Kidney (tissue), 14 donors: ENCODE results near the gene MEF2C. TPM values are rescaled to one million over a fixed set of nuclear protein-coding genes. Genes with fewer than 3 reads are reported as not detected.

Source experiments
- DNase-seq, 5 donors: peaks; one replicate each; pipeline ENCODE4 v3.0.0-alpha.2; 2013 to 2020
- FAIRE-seq: peaks from 2 replicates; lab custom pipeline; 2012; peaks lifted over from hg19 to GRCh38; lab: Jason Lieb, UNC
- H3K27ac ChIP-seq, 2 donors: one replicate each; pipeline ENCODE4 v1.7.0; 2013; ENCODE audit warnings: low read depth in 2 of 2, low read length in 2 of 2, inconsistent platforms in 1 of 2
- H3K27me3 ChIP-seq: one replicate; pipeline ENCODE4 v1.7.1; 2013; ENCODE audit warnings: low read length, inconsistent platforms; ENCODE audit not compliant: control insufficient read depth, insufficient read depth
- H3K36me3 ChIP-seq, 3 donors: one replicate each; pipeline versions ENCODE4 v1.7.0 to v1.7.1; 2013; ENCODE audit warnings: low read length in 3 of 3, control low read depth in 1 of 3, inconsistent platforms in 1 of 3; ENCODE audit not compliant: insufficient read depth in 3 of 3, control insufficient read depth in 2 of 3
- H3K4me1 ChIP-seq, 3 donors: one replicate each; pipeline versions ENCODE4 v1.7.0 to v1.7.1; 2013; ENCODE audit warnings: low read length in 3 of 3, inconsistent platforms in 1 of 3, low read depth in 1 of 3; ENCODE audit not compliant: control insufficient read depth in 2 of 3, insufficient read depth in 2 of 3
- H3K4me3 ChIP-seq, 3 donors: one replicate each; pipeline versions ENCODE4 v1.7.0 to v1.8.1; 2013; ENCODE audit warnings: low read length in 3 of 3, control low read depth in 1 of 3, inconsistent platforms in 1 of 3
- H3K9ac ChIP-seq, 3 donors: one replicate each; pipeline versions ENCODE4 v1.7.0 to v1.7.1; 2013; ENCODE audit warnings: low read length in 3 of 3, control low read depth in 1 of 3, inconsistent platforms in 1 of 3
- H3K9me3 ChIP-seq, 3 donors: one replicate each; pipeline versions ENCODE4 v1.7.0 to v1.7.1; 2013; ENCODE audit warnings: low read length in 3 of 3, control low read depth in 1 of 3, inconsistent platforms in 1 of 3; ENCODE audit not compliant: control insufficient read depth in 2 of 3, insufficient read depth in 1 of 3
- CTCF ChIP-seq: IDR thresholded peaks from 3 replicates; pipeline ENCODE4 v1.5.1; 2012; ENCODE audit warnings: mild to moderate bottlenecking, moderate library complexity, borderline replicate concordance; ENCODE audit not compliant: insufficient read depth; ENCODE audit errors: extremely low read depth
- intact Hi-C: fragments of 100-400 bp; cut with DNase I; formaldehyde crosslinking; loops from one replicate; pipeline ENCODE4 v1.11.1; 2022
- polyA plus RNA-seq: library from polyadenylated mRNA; stranded (reverse); fragments of 350-450 nt; fragmentation: Illumina TruSeq; extraction: RNeasy Lipid Tissue Mini Kit (QIAGEN cat#74804); gene quantifications from one replicate; pipeline ENCODE4 v1.2.3, GENCODE V29; 2014; ENCODE audit warnings: low read depth, low replicate concordance; ENCODE audit not compliant: insufficient read depth
- total RNA-seq: library from RNA; stranded (reverse); fragmentation: NEBNext Ultra II Directional; extraction: Animal tissue kit (Norgen Biotek cat#: 25700); gene quantifications from one replicate; pipeline ENCODE4 v1.2.1, GENCODE V29; 2021
- donor health status: control.
- donor health status: control.
- donor health status: control.
- donor health status: control.
- donor health status: control.
- donor health status: DM: yes; HTN: yes; CAD: no.
- donor health status: Normal renal cell carcinoma (clear cell type).

MEF2C gene
- total and polyA plus RNA-seq, 2 donors from 2014 or later: 5.3 to 75.4 TPM

- intact Hi-C loops: no loop called here
- FAIRE-seq (no peak), DNase-seq (no peak)
Observed at GRCh38 chr5:88671106-88671504, 211.9 kb downstream of the MEF2C start.

GRCh38 chr5:88670461-88670860 lies 212.5 kb downstream of the MEF2C start:
- DNase-seq (no peak), FAIRE-seq (no peak)
- Histone ChIP-seq H3K4me3 (no peak overlapping the region), H3K27ac (no peak overlapping the region), H3K4me1 (peaks cover 0 to 7% (median 4%) of the 10 kb centered on the region in 3 donors), H3K36me3 (no peaks in the 10 kb centered on the region), H3K9me3 (no peaks in the 10 kb centered on the region), H3K27me3 (peaks cover 83% of the 10 kb centered on the region), H3K9ac (no peak overlapping the region)
- intact Hi-C loops: no loop called here
- TF ChIP-seq CTCF: no peak

More at GRCh38 chr5:88671106-88671504, 211.9 kb downstream of the MEF2C start:
- Histone ChIP-seq H3K27me3 (peaks cover 79% of the 10 kb centered on the region), H3K36me3 (no peaks in the 10 kb centered on the region), H3K9me3 (no peaks in the 10 kb centered on the region), H3K4me3 (no peak overlapping the region), H3K9ac (no peak overlapping the region), H3K27ac (no peak overlapping the region), H3K4me1 (peaks cover 0 to 7% (median 4%) of the 10 kb centered on the region in 3 donors)
- TF ChIP-seq CTCF: no peak

- peaks cover 0 to 3% (median 0%) of the 10 kb centered on the region in 3 donors for H3K4me1 ChIP-seq
- DNase-seq (no peak), FAIRE-seq (no peak)
- no peaks in the 10 kb centered on the region for H3K36me3 ChIP-seq
- no peak overlapping the region for H3K9ac ChIP-seq
- H3K27ac ChIP-seq: no peak overlapping the region
- TF ChIP-seq CTCF: no peak
- H3K4me3 ChIP-seq: no peak overlapping the region
- H3K27me3 ChIP-seq: peaks cover 83% of the 10 kb centered on the region
- no peaks in the 10 kb centered on the region for H3K9me3 ChIP-seq
- intact Hi-C loops: no loop called here
Observed at GRCh38 chr5:88669371-88670050, 213.5 kb downstream of the MEF2C start.
